Thyroid gland (tissue), 4 donors: ENCODE results near the gene TRIM68. TPM values are rescaled to one million over a fixed set of nuclear protein-coding genes. Genes with fewer than 3 reads are reported as not detected.

Source experiments
- DNase-seq, 2 donors: peaks; one replicate each; pipeline ENCODE4 v3.0.0-alpha.2; 2019
- H3K27ac ChIP-seq, 3 donors: fragments of 200-600 bp; sonication (generic); 1 replicate in 2 of 3; 2 replicates in 1 of 3; pipeline ENCODE4 v1.5.1; 2016 to 2019; ENCODE audit warnings: mild to moderate bottlenecking in 1 of 3, moderate library complexity in 1 of 3
- H3K27me3 ChIP-seq: fragments of 200-600 bp; sonication (generic); one replicate; pipeline ENCODE4 v1.5.1; 2019
- H3K36me3 ChIP-seq, 2 donors: fragments of 200-600 bp; sonication (generic); one replicate each; pipeline ENCODE4 v1.5.1; 2016 to 2019
- H3K4me1 ChIP-seq, 2 donors: fragments of 200-600 bp; sonication (generic); one replicate each; pipeline ENCODE4 v1.5.1; 2017 to 2019
- H3K4me3 ChIP-seq, 3 donors: fragments of 200-600 bp; sonication (generic); replicated peaks in 1 of 3; 1 replicate in 2 of 3; 2 replicates in 1 of 3; pipeline ENCODE4 v1.5.1; 2016; ENCODE audit warnings: mild to moderate bottlenecking in 1 of 3
- H3K9me3 ChIP-seq: fragments of 200-600 bp; sonication (generic); one replicate; pipeline ENCODE4 v1.5.1; 2017
- POLR2A ChIP-seq, 2 donors: fragments of 450-650 bp; IDR thresholded peaks; one replicate each; pipeline ENCODE4 v1.6.1; 2017; ENCODE audit warnings: antibody characterized with exemption in 2 of 2, mild to moderate bottlenecking in 2 of 2, moderate library complexity in 1 of 2
- WGBS, 2 donors: methylation state at CpG; one replicate each; pipeline ENCODE4 v1.1.5; 2017; 5-methylcytosine and 5-hydroxymethylcytosine counted together
- intact Hi-C: fragments of 100-400 bp; cut with DNase I; formaldehyde crosslinking; loops from one replicate; pipeline ENCODE4 v1.15.1; 2023
- total RNA-seq, 4 donors: library from RNA; depleted of rRNA; stranded (reverse); fragments of >200 nt; gene quantifications; one replicate each; pipeline ENCODE4 v1.2.3, GENCODE V29; 2016
- TF ChIP-seq, protein P1 (sequence below), 6 experiments: fragments of 200-600 bp in 3 of 6; fragments of 450-650 bp in 3 of 6; sonication (generic) in 3 of 6; IDR thresholded peaks; one replicate each; pipeline ENCODE4 v1.5.1; 2016 to 2019; ENCODE audit warnings: antibody characterized with exemption in 6 of 6, mild to moderate bottlenecking in 2 of 6, inconsistent platforms in 1 of 6, moderate library complexity in 1 of 6

The TRIM68 gene
- total RNA-seq, 4 donors from 2014 or later, result 26.4 to 40.2 (median 36.2) TPM

- no peak for DNase-seq
- Histone ChIP-seq H3K36me3 (no peaks in the 10 kb centered on the region), H3K27ac (no peak overlapping the region), H3K4me1 (no peaks in the 10 kb centered on the region), H3K27me3 (no peaks in the 10 kb centered on the region), H3K4me3 (no peak overlapping the region), H3K9me3 (no peaks in the 10 kb centered on the region)
- TF ChIP-seq, protein P1, sequence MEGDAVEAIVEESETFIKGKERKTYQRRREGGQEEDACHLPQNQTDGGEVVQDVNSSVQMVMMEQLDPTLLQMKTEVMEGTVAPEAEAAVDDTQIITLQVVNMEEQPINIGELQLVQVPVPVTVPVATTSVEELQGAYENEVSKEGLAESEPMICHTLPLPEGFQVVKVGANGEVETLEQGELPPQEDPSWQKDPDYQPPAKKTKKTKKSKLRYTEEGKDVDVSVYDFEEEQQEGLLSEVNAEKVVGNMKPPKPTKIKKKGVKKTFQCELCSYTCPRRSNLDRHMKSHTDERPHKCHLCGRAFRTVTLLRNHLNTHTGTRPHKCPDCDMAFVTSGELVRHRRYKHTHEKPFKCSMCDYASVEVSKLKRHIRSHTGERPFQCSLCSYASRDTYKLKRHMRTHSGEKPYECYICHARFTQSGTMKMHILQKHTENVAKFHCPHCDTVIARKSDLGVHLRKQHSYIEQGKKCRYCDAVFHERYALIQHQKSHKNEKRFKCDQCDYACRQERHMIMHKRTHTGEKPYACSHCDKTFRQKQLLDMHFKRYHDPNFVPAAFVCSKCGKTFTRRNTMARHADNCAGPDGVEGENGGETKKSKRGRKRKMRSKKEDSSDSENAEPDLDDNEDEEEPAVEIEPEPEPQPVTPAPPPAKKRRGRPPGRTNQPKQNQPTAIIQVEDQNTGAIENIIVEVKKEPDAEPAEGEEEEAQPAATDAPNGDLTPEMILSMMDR (IDR thresholded peaks at IDR 0.05), result no peak
- TF ChIP-seq POLR2A (IDR thresholded peaks at IDR 0.05), result no peak
- WGBS, 2 donors, result 94 to 99% methylated on average over 6 of the region's 6 CpGs
- intact Hi-C loops, result loop anchor here (5.0 to 10.0 kb wide), 2 partner anchors 185 to 367 kb away; partner anchors contain the start of gene OR51F2
Measured at GRCh38 chr11:4639931-4640330, 31.9 kb upstream of the TRIM68 start.

- 87 to 89% methylated on average over 3 of the region's 3 CpGs for WGBS, 2 donors
- intact Hi-C loops, result loop anchor here (5.0 kb wide), 1 partner anchor 370 kb away; no protein-coding TSS in a partner anchor
- H3K4me1 ChIP-seq, result no peaks in the 10 kb centered on the region
- no peak overlapping the region for H3K27ac ChIP-seq
- no peak overlapping the region for H3K4me3 ChIP-seq
- H3K9me3 ChIP-seq, result no peaks in the 10 kb centered on the region
- no peak for DNase-seq
- TF ChIP-seq, protein P1 (IDR thresholded peaks at IDR 0.05), result no peak
- TF ChIP-seq POLR2A (IDR thresholded peaks at IDR 0.05), result no peak
- no peaks in the 10 kb centered on the region for H3K27me3 ChIP-seq
- H3K36me3 ChIP-seq, result no peaks in the 10 kb centered on the region
Measured at GRCh38 chr11:4637662-4638047, 29.6 kb upstream of the TRIM68 start.

DNA sequence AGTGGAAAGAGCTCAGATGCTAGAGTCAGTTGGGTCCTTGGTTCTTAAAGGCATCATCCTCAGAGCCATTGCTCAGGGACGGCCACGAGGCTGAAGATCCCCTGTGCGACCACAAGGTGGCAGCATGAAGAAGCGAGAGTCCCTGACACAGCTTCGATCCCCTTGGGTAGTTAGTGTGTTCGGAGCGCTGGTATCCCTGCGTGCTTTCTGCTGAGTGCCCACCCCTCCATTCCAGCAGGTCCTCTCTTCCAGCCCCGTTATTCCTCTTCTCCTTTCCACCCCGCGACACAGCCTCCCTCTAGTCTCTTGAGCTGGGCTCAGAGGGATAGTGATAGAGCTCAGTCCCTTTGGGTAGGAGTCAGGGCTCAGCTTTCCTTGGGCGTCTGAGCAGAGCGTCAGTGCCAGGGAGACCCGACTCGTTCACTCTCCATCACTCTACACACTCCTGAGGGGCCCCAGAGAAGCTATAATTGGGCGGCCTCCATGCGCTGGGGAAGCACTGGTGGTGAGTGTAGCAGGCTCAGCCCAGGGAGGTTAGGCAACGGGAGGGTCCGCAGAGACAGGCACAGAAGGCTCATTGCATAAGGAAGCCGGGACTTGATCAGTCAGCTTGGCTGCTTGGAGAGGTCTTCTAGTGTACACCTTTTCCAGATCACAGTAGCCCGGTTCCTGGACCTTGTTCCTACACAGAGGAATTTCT lies 29.1 kb upstream of the TRIM68 start, which contains the start of gene OR51D1:
Gene OR51D1, plus strand, starts transcription at position 516 of the 700 bp plus-strand sequence. CDS start 2,314 bp downstream, outside the sequence.
- TF ChIP-seq, protein P1 (IDR thresholded peaks at IDR 0.05), result peak; percentile 73 to 89 (median 80)
- TF ChIP-seq POLR2A (IDR thresholded peaks at IDR 0.05), result no peak
- H3K27me3 ChIP-seq, result no peaks in the 10 kb centered on the region
- H3K4me1 ChIP-seq, result no peaks in the 10 kb centered on the region
- no peak within 1 kb of the TSS for H3K27ac ChIP-seq
- 28 to 33% methylated on average over 18 to 21 of the region's 21 CpGs for WGBS, 2 donors
- no peak within 1 kb of the TSS for H3K4me3 ChIP-seq
- peak; percentile 73 to 80 for DNase-seq
- H3K9me3 ChIP-seq, result no peaks in the 10 kb centered on the region
- intact Hi-C loops, result loop anchor here (5.0 kb wide), 1 partner anchor 370 kb away; no protein-coding TSS in a partner anchor
- no peaks in the 10 kb centered on the region for H3K36me3 ChIP-seq

GRCh38 chr11:4636136-4636535 lies 28.1 kb upstream of the TRIM68 start:
- intact Hi-C loops, result loop anchor here (5.0 kb wide), 1 partner anchor 371 kb away; no protein-coding TSS in a partner anchor
- H3K27ac ChIP-seq, result no peak overlapping the region
- no peaks in the 10 kb centered on the region for H3K9me3 ChIP-seq
- no peaks in the 10 kb centered on the region for H3K27me3 ChIP-seq
- TF ChIP-seq POLR2A (IDR thresholded peaks at IDR 0.05), result no peak
- TF ChIP-seq, protein P1 (IDR thresholded peaks at IDR 0.05), result no peak
- WGBS, 2 donors, result 67 to 71% methylated on average over 2 of the region's 2 CpGs
- no peak for DNase-seq
- no peaks in the 10 kb centered on the region for H3K4me1 ChIP-seq
- H3K4me3 ChIP-seq, result no peak overlapping the region
- H3K36me3 ChIP-seq, result no peaks in the 10 kb centered on the region
